Chondrocyte (in vitro differentiated cells): ENCODE data around the gene LYZL2. TPM values are rescaled to one million over a fixed set of nuclear protein-coding genes. Genes with fewer than 3 reads are reported as not detected.

Experiments used
- DNase-seq: peaks from one replicate; pipeline ENCODE4 v3.0.0; 2021; ENCODE audit warnings: mixed read lengths, low spot score
- H3K27ac Mint-ChIP-seq: one replicate; pipeline ENCODE4 v1.8.0; 2021; ENCODE audit warnings: mild to moderate bottlenecking, moderate library complexity, mixed read lengths; ENCODE audit not compliant: unreplicated experiment
- H3K27me3 Mint-ChIP-seq: 2 replicates; pipeline ENCODE4 v1.8.0; 2021; ENCODE audit warnings: low read depth, mixed read lengths
- H3K36me3 Mint-ChIP-seq: 2 replicates; pipeline ENCODE4 v1.8.0; 2021; ENCODE audit warnings: low read depth, mixed read lengths
- H3K4me1 Mint-ChIP-seq: 2 replicates; pipeline ENCODE4 v1.8.0; 2021; ENCODE audit warnings: low read depth, mild to moderate bottlenecking, mixed read lengths
- H3K4me3 Mint-ChIP-seq: one replicate; pipeline ENCODE4 v1.8.0; 2021; ENCODE audit warnings: mild to moderate bottlenecking, moderate library complexity, mixed read lengths; ENCODE audit not compliant: unreplicated experiment
- H3K9me3 Mint-ChIP-seq: 2 replicates; pipeline ENCODE4 v1.8.0; 2021; ENCODE audit warnings: low read depth, mixed read lengths
- CTCF ChIP-seq: fragments of 200-600 bp; sonication (generic); IDR thresholded peaks from 2 replicates; pipeline ENCODE4 v1.5.0; 2021; ENCODE audit warnings: antibody characterized with exemption, mild to moderate bottlenecking, moderate library complexity
- total RNA-seq: library from RNA; stranded (reverse); gene quantifications from 3 replicates; pipeline ENCODE4 v1.2.1, GENCODE V29; 2021

LYZL2 gene
- total RNA-seq, 1 donor from 2014 or later: not detected

GRCh38 chr10:30579574-30579973, 50.0 kb downstream of the LYZL2 start:
- Mint-ChIP-seq H3K4me3 (no peak overlapping the region), H3K4me1 (peaks cover 9% of the 10 kb centered on the region), H3K36me3 (no peaks in the 10 kb centered on the region), H3K9me3 (no peaks in the 10 kb centered on the region), H3K27ac (no peak overlapping the region), H3K27me3 (peaks cover 3% of the 10 kb centered on the region)
- no peak for TF ChIP-seq CTCF
- no peak for DNase-seq

DNA sequence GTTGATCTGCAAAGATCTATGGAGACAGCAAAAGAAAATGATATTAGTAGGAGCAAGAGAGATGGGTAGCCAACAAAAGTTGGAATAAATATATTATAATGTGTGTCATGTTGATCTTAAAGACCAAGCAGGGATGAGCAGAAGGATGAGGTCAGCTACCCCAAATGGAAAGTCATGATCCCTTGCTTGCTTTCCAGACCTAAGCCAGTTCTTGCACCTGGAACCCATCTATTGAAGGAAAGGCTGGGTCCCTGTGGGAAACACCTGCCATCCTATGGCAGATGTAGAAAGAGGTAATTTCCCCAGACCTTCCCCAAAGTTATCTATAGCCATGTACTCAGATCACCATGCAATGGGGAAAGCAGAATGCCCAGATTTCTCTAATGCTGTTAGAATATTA, 52.5 kb downstream of the LYZL2 start:
- H3K4me1 Mint-ChIP-seq: no peaks in the 10 kb centered on the region
- DNase-seq: no peak
- peaks cover 3% of the 10 kb centered on the region for H3K27me3 Mint-ChIP-seq
- no peak overlapping the region for H3K4me3 Mint-ChIP-seq
- H3K27ac Mint-ChIP-seq: no peak overlapping the region
- H3K9me3 Mint-ChIP-seq: no peaks in the 10 kb centered on the region
- no peak for TF ChIP-seq CTCF
- no peaks in the 10 kb centered on the region for H3K36me3 Mint-ChIP-seq

- Mint-ChIP-seq H3K9me3 (no peaks in the 10 kb centered on the region), H3K27ac (no peak overlapping the region), H3K4me3 (no peak overlapping the region), H3K36me3 (no peaks in the 10 kb centered on the region), H3K4me1 (no peaks in the 10 kb centered on the region), H3K27me3 (peaks cover 3% of the 10 kb centered on the region)
- TF ChIP-seq CTCF: no peak
- DNase-seq: no peak
Observed at GRCh38 chr10:30576641-30577040, 52.9 kb downstream of the LYZL2 start.

DNA sequence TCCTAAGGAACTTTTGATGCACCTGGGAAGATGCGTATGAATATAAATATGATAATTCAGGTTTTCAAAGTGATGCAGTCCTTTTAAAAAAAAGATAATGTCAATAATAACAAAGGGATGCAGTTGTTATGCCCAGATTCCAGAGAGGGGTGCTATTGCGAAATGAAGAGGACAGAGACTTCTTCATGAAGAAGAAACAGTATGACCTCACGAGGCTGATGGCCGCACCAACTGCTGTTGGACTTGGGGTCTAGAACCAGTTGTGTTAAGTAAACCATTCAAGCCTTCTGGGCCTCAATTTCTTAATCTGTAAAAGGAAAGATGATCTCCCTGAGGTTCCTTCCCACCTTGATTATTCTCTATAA, 55.1 kb downstream of the LYZL2 start:
- no peak for DNase-seq
- Mint-ChIP-seq H3K27ac (no peak overlapping the region), H3K9me3 (peaks cover 11% of the 10 kb centered on the region), H3K4me3 (no peak overlapping the region), H3K27me3 (peaks cover 1% of the 10 kb centered on the region), H3K4me1 (no peaks in the 10 kb centered on the region), H3K36me3 (no peaks in the 10 kb centered on the region)
- no peak for TF ChIP-seq CTCF

DNA sequence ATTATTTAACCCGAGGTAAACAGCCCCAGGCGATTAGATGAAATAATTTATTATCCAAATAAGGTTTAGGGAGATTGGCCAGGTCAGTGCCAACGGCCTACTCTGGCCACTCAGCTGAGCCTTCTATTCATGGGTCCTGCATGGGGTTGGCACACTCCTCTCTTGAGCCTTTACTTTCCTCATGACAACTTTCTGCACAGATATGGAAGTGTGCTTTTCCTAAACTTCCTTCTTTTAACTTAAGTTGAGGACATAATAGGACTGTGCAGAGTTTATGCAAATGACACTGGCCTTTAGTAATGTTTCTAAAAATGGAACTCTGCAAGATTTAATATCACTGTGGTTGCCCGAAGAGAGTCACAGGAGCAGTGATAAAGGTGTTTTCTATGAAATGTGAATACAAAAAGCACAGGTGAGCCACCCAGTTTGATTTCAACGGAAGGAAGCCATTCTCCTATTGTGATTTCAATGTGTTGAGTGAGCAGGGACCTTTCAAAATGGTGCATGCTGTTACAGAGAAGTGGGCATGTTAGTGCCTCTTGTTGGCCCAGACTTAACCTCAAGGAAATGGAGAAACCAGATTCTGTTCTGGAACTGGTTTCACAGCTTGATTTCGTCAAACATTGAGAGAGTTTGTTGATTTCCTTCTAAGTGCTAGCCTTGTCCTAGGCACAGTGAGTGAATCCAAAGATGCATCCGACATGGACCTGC, 55.7 kb downstream of the LYZL2 start:
- no peak for DNase-seq
- H3K4me1 Mint-ChIP-seq: no peaks in the 10 kb centered on the region
- no peaks in the 10 kb centered on the region for H3K36me3 Mint-ChIP-seq
- peaks cover 11% of the 10 kb centered on the region for H3K9me3 Mint-ChIP-seq
- peaks cover 1% of the 10 kb centered on the region for H3K27me3 Mint-ChIP-seq
- H3K4me3 Mint-ChIP-seq: no peak overlapping the region
- H3K27ac Mint-ChIP-seq: no peak overlapping the region
- no peak for TF ChIP-seq CTCF
